ENCODE results near the gene OR51L1. TPM values are rescaled to one million over a fixed set of nuclear protein-coding genes. Genes with fewer than 3 reads are reported as not detected.

Gene OR51L1
- total RNA-seq, 1 donor, result not detected

DNA sequence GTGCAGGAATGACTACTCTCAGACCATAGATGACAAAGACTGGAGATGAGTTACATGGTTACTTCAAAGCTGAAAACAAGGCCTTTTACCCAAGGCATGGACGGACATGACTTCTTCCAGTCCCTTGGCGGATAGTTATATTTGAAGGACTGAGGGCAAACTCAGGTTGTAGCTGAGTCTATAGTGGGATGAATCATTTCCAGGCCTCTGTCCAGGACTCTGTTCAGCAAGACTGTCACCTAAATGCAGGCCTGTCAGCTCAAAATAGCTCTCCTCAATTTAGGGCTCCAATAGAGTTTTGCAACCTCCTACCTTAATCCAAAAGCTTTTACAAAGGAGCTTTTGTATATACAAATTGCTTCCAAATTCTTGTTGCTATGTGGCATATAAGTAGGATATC, 27.3 kb downstream of the OR51L1 start:
- H3K4me1 ChIP-seq (ENCODE audit: insufficient read depth, low read length), result no peaks in the 10 kb centered on the region
- H3K27me3 ChIP-seq (ENCODE audit: insufficient read depth, low read length), result no peaks in the 10 kb centered on the region

DNA sequence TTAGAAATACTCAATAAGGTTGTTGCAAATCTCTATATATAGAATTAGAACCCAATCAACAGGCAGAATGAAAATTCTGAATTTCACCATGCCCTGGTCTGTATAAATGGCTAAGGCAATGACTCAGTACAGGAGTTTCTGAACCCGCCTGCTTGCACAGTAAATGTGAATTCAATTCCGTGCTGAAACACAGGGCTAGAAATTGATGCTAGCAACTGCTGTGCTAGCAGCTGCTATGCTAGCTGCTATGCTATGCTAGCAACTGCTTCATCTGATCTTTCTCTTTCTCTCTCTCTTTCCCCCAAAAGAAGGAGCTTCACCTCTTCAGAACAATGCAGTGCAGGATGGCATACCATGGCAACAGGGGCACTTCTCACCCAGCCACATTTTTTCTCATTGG, 42.0 kb downstream of the OR51L1 start:
- Histone ChIP-seq H3K27me3 (ENCODE audit: insufficient read depth, low read length) (no peaks in the 10 kb centered on the region), H3K4me1 (ENCODE audit: insufficient read depth, low read length) (no peaks in the 10 kb centered on the region), H3K4me3 (ENCODE audit: low read length) (no peak overlapping the region), H3K9me3 (ENCODE audit: low read depth, low read length) (no peaks in the 10 kb centered on the region)

More for the DNA sequence above, 27.3 kb downstream of the OR51L1 start:
- Histone ChIP-seq H3K4me3 (ENCODE audit: low read length) (no peak overlapping the region), H3K9me3 (ENCODE audit: low read depth, low read length) (peaks cover 12% of the 10 kb centered on the region)

DNA sequence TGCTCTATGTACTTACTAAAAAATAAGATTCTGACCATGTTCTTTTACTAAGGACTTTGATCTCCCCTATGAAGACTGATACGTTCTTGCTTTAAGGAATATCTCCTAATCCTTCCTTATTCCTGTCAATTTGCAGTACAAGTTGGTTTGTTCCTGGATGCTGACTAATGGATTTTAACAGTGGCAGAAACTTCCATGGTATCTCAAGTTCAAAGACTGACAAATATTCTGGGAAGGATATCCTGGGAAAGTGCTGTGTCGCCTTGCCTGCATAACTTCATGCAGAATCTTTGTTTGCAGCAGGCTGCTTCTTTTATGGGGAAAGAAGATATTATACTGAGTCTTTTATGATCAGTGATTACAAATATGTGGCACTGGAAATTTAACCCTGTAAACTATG, 43.3 kb downstream of the OR51L1 start:
- Histone ChIP-seq H3K27me3 (ENCODE audit: insufficient read depth, low read length) (no peaks in the 10 kb centered on the region), H3K4me3 (ENCODE audit: low read length) (no peak overlapping the region), H3K4me1 (ENCODE audit: insufficient read depth, low read length) (no peaks in the 10 kb centered on the region), H3K9me3 (ENCODE audit: low read depth, low read length) (no peaks in the 10 kb centered on the region)

DNA sequence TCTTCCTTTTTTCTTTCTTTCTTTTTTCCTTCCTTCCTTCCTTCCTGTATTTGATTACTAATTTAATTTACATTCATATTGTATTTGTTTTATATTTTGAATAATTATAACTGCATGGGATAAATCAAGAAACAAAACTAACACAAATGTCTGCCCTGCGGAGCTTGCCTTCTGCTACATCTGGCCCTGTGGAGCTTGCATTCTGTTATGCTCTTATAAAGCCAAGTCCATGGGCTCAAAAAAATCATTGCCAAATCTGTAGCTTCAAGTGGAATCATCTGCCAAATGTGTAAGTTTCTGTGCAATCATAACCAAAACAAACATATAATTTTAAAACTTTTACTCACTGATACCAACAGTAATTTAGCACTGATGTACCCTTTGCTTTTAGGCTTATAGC, 43.7 kb downstream of the OR51L1 start:
- no peak overlapping the region for H3K4me3 ChIP-seq (ENCODE audit: low read length)
- no peaks in the 10 kb centered on the region for H3K4me1 ChIP-seq (ENCODE audit: insufficient read depth, low read length)

DNA sequence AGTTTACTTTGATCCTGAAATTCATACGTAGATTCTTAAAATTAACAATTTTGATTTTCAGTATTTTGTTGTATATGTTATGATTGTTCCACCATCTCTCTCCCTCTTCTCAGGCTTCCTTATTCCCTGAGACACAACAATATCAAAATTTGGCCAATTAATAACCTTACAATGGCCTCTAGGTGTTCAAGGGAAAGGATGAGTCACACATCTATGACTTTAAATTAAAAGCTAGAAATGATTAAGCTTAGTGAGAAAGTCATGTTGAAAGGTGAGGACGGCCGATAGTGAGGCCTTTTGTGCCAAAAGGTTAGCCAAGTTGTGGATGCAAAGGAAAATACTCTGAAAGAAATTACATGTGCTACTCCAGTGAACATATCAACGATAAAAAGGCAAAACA, 46.2 kb downstream of the OR51L1 start:
- H3K27me3 ChIP-seq (ENCODE audit: insufficient read depth, low read length), result no peaks in the 10 kb centered on the region
- no peaks in the 10 kb centered on the region for H3K9me3 ChIP-seq (ENCODE audit: low read depth, low read length)
- H3K4me1 ChIP-seq (ENCODE audit: insufficient read depth, low read length), result no peaks in the 10 kb centered on the region
- H3K4me3 ChIP-seq (ENCODE audit: low read length), result no peak overlapping the region

More for the DNA sequence above, 43.7 kb downstream of the OR51L1 start:
- Histone ChIP-seq H3K9me3 (ENCODE audit: low read depth, low read length) (no peaks in the 10 kb centered on the region), H3K27me3 (ENCODE audit: insufficient read depth, low read length) (no peaks in the 10 kb centered on the region)

DNA sequence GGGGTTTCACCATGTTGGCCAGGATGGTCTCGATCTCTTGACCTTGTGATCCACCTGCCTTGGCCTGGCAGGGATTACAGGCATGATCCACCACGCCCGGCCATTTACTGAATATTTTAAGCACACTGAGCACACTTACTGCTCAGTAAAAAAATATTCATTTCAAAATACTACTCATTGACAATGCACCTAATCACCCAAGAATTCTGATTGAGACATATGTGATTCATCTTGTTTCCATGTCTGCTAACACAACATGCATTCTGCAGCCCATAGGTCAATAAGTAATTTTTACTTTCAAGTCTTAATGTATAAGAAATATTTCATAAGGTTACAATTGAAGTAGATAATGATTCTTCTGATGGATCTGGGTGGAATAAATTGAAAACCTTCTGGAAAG, 47.4 kb downstream of the OR51L1 start:
- Histone ChIP-seq H3K9me3 (ENCODE audit: low read depth, low read length) (no peaks in the 10 kb centered on the region), H3K4me1 (ENCODE audit: insufficient read depth, low read length) (no peaks in the 10 kb centered on the region), H3K4me3 (ENCODE audit: low read length) (no peak overlapping the region), H3K27me3 (ENCODE audit: insufficient read depth, low read length) (no peaks in the 10 kb centered on the region)

DNA sequence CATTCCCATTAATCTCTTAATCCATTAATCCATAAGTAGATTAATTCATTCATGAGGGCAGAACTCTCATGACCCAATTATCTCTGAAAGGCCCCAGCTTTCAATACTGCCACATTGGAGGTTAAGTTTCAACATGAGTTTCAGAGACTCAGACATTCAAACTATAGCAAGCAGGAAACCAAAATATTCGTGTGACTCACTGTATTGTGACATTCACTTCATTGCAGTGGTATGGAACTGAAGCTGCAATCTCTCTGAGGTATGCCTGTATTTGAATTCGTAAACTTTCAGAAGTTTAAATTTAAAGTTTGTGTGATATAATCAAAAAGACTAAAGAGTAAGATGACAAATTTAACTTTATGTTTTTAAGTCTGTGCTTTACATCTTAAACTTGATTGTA, 48.7 kb downstream of the OR51L1 start:
- no peaks in the 10 kb centered on the region for H3K4me1 ChIP-seq (ENCODE audit: insufficient read depth, low read length)
- no peaks in the 10 kb centered on the region for H3K27me3 ChIP-seq (ENCODE audit: insufficient read depth, low read length)
- H3K9me3 ChIP-seq (ENCODE audit: low read depth, low read length), result no peaks in the 10 kb centered on the region
- H3K4me3 ChIP-seq (ENCODE audit: low read length), result no peak overlapping the region

DNA sequence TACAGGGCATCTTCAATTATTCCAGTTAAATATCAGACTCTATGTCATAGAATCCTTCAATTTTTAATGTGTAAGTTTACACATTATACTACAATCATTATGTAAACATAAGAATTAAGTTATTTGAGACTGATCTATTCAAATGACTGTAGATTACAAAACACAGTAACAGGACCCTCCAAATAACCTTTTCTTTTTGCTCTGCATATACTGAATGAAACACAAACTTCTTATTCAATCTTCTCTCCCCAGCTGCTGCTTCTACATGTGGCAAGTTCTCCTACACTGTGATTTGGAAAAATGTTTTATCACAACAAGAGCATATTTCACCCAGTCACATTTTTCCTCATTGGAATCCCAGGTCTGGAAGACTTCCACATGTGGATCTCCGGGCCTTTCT, 51.6 kb downstream of the OR51L1 start, which contains the start of gene OR52J3:
OR52J3 (plus strand) TSS at position 301 of the 400 bp plus-strand sequence; CDS start at position 301, 0 bp downstream.
- Histone ChIP-seq H3K4me3 (ENCODE audit: low read length) (no peak within 1 kb of the TSS), H3K9me3 (ENCODE audit: low read depth, low read length) (no peaks in the 10 kb centered on the region), H3K4me1 (ENCODE audit: insufficient read depth, low read length) (no peaks in the 10 kb centered on the region)

DNA sequence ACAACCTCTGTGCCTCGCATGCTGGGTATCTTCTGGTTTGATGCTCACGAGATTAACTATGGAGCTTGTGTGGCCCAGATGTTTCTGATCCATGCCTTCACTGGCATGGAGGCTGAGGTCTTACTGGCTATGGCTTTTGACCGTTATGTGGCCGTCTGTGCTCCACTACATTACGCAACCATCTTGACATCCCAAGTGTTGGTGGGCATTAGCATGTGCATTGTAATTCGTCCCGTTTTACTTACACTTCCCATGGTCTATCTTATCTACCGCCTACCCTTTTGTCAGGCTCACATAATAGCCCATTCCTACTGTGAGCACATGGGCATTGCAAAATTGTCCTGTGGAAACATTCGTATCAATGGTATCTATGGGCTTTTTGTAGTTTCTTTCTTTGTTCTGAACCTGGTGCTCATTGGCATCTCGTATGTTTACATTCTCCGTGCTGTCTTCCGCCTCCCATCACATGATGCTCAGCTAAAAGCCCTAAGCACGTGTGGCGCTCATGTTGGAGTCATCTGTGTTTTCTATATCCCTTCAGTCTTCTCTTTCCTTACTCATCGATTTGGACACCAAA, 52.2 kb downstream of the OR51L1 start:
- H3K9me3 ChIP-seq (ENCODE audit: low read depth, low read length), result no peaks in the 10 kb centered on the region
- no peaks in the 10 kb centered on the region for H3K4me1 ChIP-seq (ENCODE audit: insufficient read depth, low read length)
- no peaks in the 10 kb centered on the region for H3K27me3 ChIP-seq (ENCODE audit: insufficient read depth, low read length)
- H3K4me3 ChIP-seq (ENCODE audit: low read length), result no peak overlapping the region

More for the DNA sequence above, 51.6 kb downstream of the OR51L1 start, which contains the start of gene OR52J3:
- H3K27me3 ChIP-seq (ENCODE audit: insufficient read depth, low read length), result no peaks in the 10 kb centered on the region

Other genes with a start within 250 kb of the OR51L1 start
- not detected for gene OR51F1, start 224.9 kb upstream of the OR51L1 start, total RNA-seq
- not detected for gene OR52R1, start 190.5 kb upstream of the OR51L1 start, total RNA-seq
- gene OR51F2, start 173.5 kb upstream of the OR51L1 start, total RNA-seq, result not detected
- gene OR51S1, start 145.6 kb upstream of the OR51L1 start, total RNA-seq, result not detected
- not detected for gene OR51T1, start 113.0 kb upstream of the OR51L1 start, total RNA-seq
- not detected for gene OR51A7, start 91.1 kb upstream of the OR51L1 start, total RNA-seq
- gene OR51G2, start 75.5 kb upstream of the OR51L1 start, total RNA-seq, result not detected
- gene OR51G1, start 70.5 kb upstream of the OR51L1 start, total RNA-seq, result not detected
- gene OR51A4, start 47.2 kb upstream of the OR51L1 start, total RNA-seq, result not detected
- gene OR51A2, start 39.1 kb upstream of the OR51L1 start, total RNA-seq, result not detected
- gene OR52J3, start 51.7 kb downstream of the OR51L1 start, total RNA-seq, result not detected
- not detected for gene OR52E2, start 64.8 kb downstream of the OR51L1 start, total RNA-seq
- gene OR52E1, start 74.7 kb downstream of the OR51L1 start, total RNA-seq, result not detected
- not detected for gene OR52A5, start 143.5 kb downstream of the OR51L1 start, total RNA-seq
- gene OR52A1, start 159.9 kb downstream of the OR51L1 start, total RNA-seq, result not detected
- gene OR51V1, start 205.8 kb downstream of the OR51L1 start, total RNA-seq, result not detected
- gene HBB, start 232.2 kb downstream of the OR51L1 start, total RNA-seq, result 76.0 TPM
- gene HBD, start 239.6 kb downstream of the OR51L1 start, total RNA-seq, result 0.94 TPM